Nephron (organoid): Measurements from ENCODE around the gene TMEM140.
"Not testable (repeated sequence)": the region's sequence is repeated elsewhere in the genome, so short reads cannot be mapped to it uniquely, and the experiment has no call there.

Experiments used
- H3K27ac Mint-ChIP-seq, 3 experiments: 2 replicates each; pipeline ENCODE4 v1.8.0; 2020; ENCODE audit warnings: mixed read lengths in 3 of 3, mild to moderate bottlenecking in 2 of 3, moderate library complexity in 1 of 3
- H3K27me3 Mint-ChIP-seq: 2 replicates; pipeline ENCODE4 v1.8.0; 2021; ENCODE audit warnings: low read depth, mild to moderate bottlenecking, moderate library complexity, mixed read lengths
- H3K36me3 Mint-ChIP-seq: 2 replicates; pipeline ENCODE4 v1.8.0; 2020; ENCODE audit warnings: low read depth, mixed read lengths
- H3K4me1 Mint-ChIP-seq: 2 replicates; pipeline ENCODE4 v1.8.0; 2020; ENCODE audit warnings: mixed read lengths
- H3K4me3 Mint-ChIP-seq, 3 experiments: 2 replicates each; pipeline ENCODE4 v1.8.0; 2020; ENCODE audit warnings: mild to moderate bottlenecking in 3 of 3, mixed read lengths in 3 of 3, moderate library complexity in 2 of 3
- H3K9me3 Mint-ChIP-seq: 2 replicates; pipeline ENCODE4 v1.8.0; 2020; ENCODE audit warnings: mixed read lengths
- TF ChIP-seq, protein P1 (sequence below), 3 experiments: fragments of 200-600 bp; sonication (generic); IDR thresholded peaks; one replicate each; pipeline ENCODE4 v1.5.0; 2021; ENCODE audit warnings: antibody characterized with exemption in 3 of 3; ENCODE audit not compliant: unreplicated experiment in 3 of 3

Gene TMEM140

DNA sequence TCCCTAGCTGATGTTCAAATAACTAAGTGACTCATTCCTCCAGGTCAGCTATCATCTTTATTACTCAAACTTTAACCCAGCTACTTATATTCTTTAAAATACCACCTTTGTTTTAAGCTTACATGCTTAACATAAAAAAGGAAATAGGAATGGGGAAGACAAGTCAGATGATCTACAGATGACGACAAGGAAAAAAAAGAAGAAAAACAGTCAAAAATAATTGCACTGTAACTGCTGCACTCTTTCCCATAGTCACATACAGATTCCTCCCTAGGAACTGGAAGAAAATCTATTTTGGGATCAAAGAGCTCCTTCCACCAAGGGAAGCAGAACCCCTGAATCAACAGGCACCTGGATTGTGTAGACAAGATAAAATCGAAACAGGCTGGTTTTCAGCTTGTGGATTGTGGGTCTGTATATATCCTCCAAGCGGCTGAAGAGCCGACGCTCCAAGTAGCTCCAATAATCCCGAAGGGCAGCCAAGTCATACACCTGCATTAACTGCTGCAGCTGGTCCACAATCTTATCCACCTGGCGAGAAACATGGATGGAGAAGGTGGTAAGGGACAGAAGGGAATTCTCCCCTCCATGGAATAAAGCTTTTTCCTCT is 61.5 kb downstream of the TMEM140 start:
- Mint-ChIP-seq H3K27me3 (peaks cover 3% of the 10 kb centered on the region), H3K9me3 (no peaks in the 10 kb centered on the region), H3K27ac (peak overlapping the region; percentile 60 to 98 (median 93)), H3K4me3 (peak overlapping the region; percentile 91 to 100 (median 96)), H3K36me3 (peaks cover 24% of the 10 kb centered on the region), H3K4me1 (peaks cover 25% of the 10 kb centered on the region)
- TF ChIP-seq, protein P1, sequence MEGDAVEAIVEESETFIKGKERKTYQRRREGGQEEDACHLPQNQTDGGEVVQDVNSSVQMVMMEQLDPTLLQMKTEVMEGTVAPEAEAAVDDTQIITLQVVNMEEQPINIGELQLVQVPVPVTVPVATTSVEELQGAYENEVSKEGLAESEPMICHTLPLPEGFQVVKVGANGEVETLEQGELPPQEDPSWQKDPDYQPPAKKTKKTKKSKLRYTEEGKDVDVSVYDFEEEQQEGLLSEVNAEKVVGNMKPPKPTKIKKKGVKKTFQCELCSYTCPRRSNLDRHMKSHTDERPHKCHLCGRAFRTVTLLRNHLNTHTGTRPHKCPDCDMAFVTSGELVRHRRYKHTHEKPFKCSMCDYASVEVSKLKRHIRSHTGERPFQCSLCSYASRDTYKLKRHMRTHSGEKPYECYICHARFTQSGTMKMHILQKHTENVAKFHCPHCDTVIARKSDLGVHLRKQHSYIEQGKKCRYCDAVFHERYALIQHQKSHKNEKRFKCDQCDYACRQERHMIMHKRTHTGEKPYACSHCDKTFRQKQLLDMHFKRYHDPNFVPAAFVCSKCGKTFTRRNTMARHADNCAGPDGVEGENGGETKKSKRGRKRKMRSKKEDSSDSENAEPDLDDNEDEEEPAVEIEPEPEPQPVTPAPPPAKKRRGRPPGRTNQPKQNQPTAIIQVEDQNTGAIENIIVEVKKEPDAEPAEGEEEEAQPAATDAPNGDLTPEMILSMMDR (IDR thresholded peaks at IDR 0.05; ENCODE audit: unreplicated experiment in 3 of 3), result no peak

DNA sequence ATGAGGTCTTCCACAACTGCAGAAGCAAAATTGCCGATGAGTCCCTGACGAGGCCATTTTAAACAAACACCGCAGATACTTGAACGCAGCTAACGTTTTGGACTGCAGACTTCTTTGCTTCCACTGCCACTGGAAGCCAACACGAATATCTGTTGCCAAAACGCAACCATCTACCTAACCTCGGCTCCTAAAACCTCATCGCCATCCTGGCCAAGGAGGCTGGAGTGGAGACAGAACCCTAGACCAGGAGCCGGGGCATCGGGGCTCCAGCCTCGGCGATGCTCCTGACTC is 63.0 kb downstream of the TMEM140 start:
- TF ChIP-seq, protein P1 (IDR thresholded peaks at IDR 0.05; ENCODE audit: unreplicated experiment in 3 of 3), result no peak
- H3K27ac Mint-ChIP-seq, result peak overlapping the region; percentile 89 to 98 (median 91)
- peaks cover 15% of the 10 kb centered on the region for H3K36me3 Mint-ChIP-seq
- H3K9me3 Mint-ChIP-seq, result no peaks in the 10 kb centered on the region
- peaks cover 25% of the 10 kb centered on the region for H3K4me1 Mint-ChIP-seq
- peak overlapping the region; percentile 91 to 100 (median 96) for H3K4me3 Mint-ChIP-seq
- H3K27me3 Mint-ChIP-seq, result peaks cover 3% of the 10 kb centered on the region

DNA sequence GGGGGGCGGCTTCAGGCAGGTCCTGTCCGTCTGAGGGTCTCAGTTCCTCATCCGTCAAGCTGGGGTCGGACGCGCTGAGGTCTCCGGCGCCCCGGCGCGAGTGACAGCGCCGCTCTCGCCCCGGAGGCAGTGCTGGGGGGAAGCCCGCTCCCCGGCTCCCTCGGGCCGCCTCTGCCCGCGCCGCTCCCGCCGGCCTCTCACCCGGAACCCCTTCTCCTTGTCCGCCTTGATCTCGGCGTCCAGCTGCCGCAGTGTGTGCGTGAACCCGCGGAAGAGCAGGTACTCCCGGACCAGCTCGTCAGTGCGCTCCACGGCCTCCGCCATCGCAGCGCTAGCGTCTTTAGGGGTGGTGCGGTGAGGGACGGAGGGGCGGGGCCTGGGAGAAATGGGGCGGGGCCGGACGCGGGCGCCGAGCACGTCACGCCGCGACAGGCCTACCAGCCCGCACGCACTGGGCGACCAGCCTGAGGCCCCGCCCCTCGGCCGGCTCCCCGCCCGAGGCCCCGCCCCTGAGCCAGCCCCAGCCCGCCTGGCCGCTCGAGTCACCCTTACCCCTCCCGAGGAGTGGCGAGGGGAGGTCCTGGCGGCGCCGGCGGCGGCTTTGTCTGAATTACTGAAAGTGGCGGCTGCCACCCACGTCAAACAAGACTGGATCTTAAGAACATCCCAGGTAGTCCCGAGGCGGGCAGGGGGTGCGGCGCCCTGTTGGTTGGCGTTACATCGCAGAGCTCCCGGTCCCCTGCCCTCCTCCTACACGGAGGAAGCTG is 63.5 kb downstream of the TMEM140 start, which contains the start of gene WDR91:
Gene WDR91, minus strand, starts transcription at position 348 of the 767 bp plus-strand sequence. Its CDS starts 24 bp downstream, at position 324.
- Mint-ChIP-seq H3K9me3 (no peaks in the 10 kb centered on the region), H3K36me3 (peaks cover 10% of the 10 kb centered on the region), H3K4me3 (peak within 1 kb of the TSS; percentile 91 to 100 (median 96)), H3K4me1 (peaks cover 25% of the 10 kb centered on the region), H3K27me3 (peaks cover 3% of the 10 kb centered on the region), H3K27ac (peak within 1 kb of the TSS; percentile 91 to 98 (median 96))
- TF ChIP-seq, protein P1 (IDR thresholded peaks at IDR 0.05; ENCODE audit: unreplicated experiment in 3 of 3), result no peak

DNA sequence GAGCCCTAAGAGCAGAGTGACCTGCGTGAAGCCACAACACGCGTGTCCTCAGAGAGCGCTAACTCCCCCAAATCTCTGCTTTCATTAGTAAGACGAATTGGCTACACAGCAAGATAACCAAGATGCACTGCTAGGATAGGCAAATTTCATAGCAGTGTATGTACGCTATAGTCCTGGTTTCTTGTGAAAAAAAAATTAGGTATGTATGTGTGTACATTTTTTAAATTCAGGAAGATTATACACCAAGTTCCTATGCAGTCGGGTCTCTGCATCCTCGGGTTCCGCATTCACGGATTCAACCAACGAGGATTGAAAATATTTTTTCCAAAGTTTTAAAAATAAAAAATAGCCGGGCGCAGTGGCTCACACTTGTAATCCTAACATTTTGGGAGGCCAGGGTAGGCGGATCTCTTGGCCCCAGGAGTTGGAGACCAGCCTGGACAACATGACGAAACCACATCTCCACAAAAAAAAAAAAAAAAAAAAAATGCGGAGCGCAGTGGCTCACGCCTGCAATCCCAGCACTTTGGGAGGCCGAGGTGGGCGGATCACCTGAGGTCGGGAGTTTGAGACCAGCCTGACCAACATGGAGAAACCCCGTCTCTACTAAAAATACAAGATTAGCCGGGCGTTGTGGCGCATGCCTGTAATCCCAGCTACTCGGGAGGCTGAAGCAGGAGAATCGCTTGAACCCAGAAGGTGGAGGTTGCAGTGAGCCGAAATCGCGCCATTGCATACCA is 64.2 kb downstream of the TMEM140 start:
- H3K4me1 Mint-ChIP-seq, result peaks cover 23% of the 10 kb centered on the region
- H3K9me3 Mint-ChIP-seq, H3K36me3 Mint-ChIP-seq, H3K27me3 Mint-ChIP-seq: not testable (repeated sequence)
- H3K4me3 Mint-ChIP-seq, result peak overlapping the region; percentile 91 to 96 (median 93)
- H3K27ac Mint-ChIP-seq, result peak overlapping the region; percentile 85 to 98 (median 91)

DNA sequence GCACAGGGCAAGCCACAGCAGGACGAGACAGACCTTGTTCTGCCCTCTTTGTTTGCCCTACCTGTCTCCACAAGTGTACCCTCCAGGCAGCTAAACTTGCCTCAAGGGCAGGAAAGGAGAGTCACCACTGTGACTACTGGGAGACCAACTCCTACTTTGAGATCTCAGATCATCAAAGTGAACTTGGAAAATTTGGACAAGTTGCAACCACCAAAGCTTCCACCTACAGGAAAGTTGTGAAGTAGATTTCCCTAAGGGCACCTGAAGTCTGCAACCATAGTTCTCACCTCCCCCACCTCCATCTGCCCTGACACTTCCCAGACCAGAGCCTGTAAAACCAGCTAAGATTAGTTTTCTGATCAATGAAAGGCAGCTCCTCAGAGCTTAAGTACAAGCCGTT is 66.0 kb downstream of the TMEM140 start:
- Mint-ChIP-seq H3K27ac (peak overlapping the region in 2 of 3 experiments; percentile 28 to 42), H3K4me3 (peak overlapping the region; percentile 52 to 73 (median 57)), H3K27me3 (peaks cover 3% of the 10 kb centered on the region), H3K9me3 (no peaks in the 10 kb centered on the region), H3K4me1 (peaks cover 6% of the 10 kb centered on the region), H3K36me3 (peaks cover under 1% of the 10 kb centered on the region)
- TF ChIP-seq, protein P1 (IDR thresholded peaks at IDR 0.05; ENCODE audit: unreplicated experiment in 3 of 3), result no peak

DNA sequence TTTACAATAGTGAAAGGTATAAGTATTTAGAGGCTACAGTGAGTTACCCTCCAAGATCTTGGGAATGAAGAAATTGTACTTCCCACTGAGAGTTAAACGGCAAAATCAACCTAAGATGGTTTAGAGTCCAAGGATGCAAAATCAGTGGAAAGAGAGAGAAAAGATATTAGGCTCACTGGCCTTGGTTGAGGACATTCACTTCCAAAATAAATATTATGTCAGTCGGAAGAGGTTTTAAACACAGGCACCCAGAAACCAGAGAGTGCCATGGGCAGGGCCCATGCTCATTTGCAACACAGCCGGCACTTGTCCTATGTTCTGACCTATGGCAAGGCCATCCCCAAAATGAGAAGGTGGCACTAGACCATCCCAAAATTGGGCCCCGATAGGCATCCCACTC is 67.3 kb downstream of the TMEM140 start:
- H3K4me3 Mint-ChIP-seq, result no peak overlapping the region
- peak overlapping the region in 1 of 3 experiments; percentile 86 for H3K27ac Mint-ChIP-seq
- TF ChIP-seq, protein P1 (IDR thresholded peaks at IDR 0.05; ENCODE audit: unreplicated experiment in 3 of 3), result no peak
- H3K4me1 Mint-ChIP-seq, result peaks cover 5% of the 10 kb centered on the region
- H3K27me3 Mint-ChIP-seq, result peaks cover 3% of the 10 kb centered on the region
- peaks cover under 1% of the 10 kb centered on the region for H3K9me3 Mint-ChIP-seq
- H3K36me3 Mint-ChIP-seq, result no peaks in the 10 kb centered on the region
